ENCODE measurements around the gene OR5D16.

- no peak for TF ChIP-seq MAFK (IDR thresholded peaks at IDR 0.05; ENCODE audit: low read depth, low read length)
- TF ChIP-seq, protein P1, sequence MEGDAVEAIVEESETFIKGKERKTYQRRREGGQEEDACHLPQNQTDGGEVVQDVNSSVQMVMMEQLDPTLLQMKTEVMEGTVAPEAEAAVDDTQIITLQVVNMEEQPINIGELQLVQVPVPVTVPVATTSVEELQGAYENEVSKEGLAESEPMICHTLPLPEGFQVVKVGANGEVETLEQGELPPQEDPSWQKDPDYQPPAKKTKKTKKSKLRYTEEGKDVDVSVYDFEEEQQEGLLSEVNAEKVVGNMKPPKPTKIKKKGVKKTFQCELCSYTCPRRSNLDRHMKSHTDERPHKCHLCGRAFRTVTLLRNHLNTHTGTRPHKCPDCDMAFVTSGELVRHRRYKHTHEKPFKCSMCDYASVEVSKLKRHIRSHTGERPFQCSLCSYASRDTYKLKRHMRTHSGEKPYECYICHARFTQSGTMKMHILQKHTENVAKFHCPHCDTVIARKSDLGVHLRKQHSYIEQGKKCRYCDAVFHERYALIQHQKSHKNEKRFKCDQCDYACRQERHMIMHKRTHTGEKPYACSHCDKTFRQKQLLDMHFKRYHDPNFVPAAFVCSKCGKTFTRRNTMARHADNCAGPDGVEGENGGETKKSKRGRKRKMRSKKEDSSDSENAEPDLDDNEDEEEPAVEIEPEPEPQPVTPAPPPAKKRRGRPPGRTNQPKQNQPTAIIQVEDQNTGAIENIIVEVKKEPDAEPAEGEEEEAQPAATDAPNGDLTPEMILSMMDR (conservative IDR thresholded peaks at IDR 0.05; ENCODE audit: low read depth, low read length), result no peak
- TF ChIP-seq POLR2A (IDR thresholded peaks at IDR 0.05; ENCODE audit: low read depth, low read length), result no peak
- TF ChIP-seq FOS (IDR thresholded peaks at IDR 0.05; ENCODE audit: low read depth, low read length), result no peak
- TF ChIP-seq RAD21 (IDR thresholded peaks at IDR 0.05; ENCODE audit: low read length), result no peak
- TF ChIP-seq CEBPB (IDR thresholded peaks at IDR 0.05; ENCODE audit: low read depth, low read length), result no peak
- TF ChIP-seq RFX5 (IDR thresholded peaks at IDR 0.05; ENCODE audit: low read depth, low read length), result no peak
Observed at GRCh38 chr11:55838452-55838851, at the start of gene OR5D16.

Measured in IMR-90 (cell line).